Skin epidermis (tissue), 12 donors: ENCODE data around the gene OR11L1.

Experiments
- H3K27ac ChIP-seq, 21 experiments: fragments of 200-600 bp; sonication (generic) in 11 of 21; one replicate each; pipeline ENCODE4 v1.5.0; 2020; ENCODE audit warnings: mild to moderate bottlenecking in 3 of 21, inconsistent platforms in 2 of 21, moderate library complexity in 2 of 21
- H3K4me3 ChIP-seq, 7 experiments: fragments of 200-600 bp; sonication (generic) in 2 of 7; one replicate each; pipeline ENCODE4 v1.5.0; 2020; ENCODE audit warnings: inconsistent platforms in 2 of 7, mild to moderate bottlenecking in 2 of 7, moderate library complexity in 1 of 7

Gene OR11L1

DNA sequence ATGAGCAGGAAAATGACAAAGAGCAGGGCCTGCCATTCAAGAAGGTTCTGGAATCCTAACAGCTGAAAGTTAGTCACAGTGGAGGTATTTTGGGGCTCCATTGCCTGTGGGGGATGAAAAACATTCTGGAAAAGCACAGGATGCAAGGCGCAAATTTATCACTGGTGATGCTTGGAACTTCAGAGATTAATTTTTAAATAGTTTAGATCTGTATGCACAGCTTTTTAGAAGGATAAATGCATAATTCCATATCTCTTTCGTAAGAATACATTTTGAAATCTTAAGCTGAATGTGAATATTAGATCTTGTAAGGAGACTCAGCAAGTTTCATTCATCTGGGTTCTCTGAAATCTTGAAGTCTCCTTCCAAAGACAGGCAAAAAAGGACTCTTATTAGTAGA lies at the start of gene OR11L1:
Gene OR11L1, minus strand, starts transcription at position 101 of the 400 bp plus-strand sequence. Its CDS starts 0 bp downstream, at position 101.
- no peak within 1 kb of the TSS for H3K4me3 ChIP-seq
- H3K27ac ChIP-seq, result no peak within 1 kb of the TSS

GRCh38 chr1:247884797-247885413 lies 43.2 kb upstream of the OR11L1 start:
- Histone ChIP-seq H3K4me3 (no peak overlapping the region), H3K27ac (no peak overlapping the region)

DNA sequence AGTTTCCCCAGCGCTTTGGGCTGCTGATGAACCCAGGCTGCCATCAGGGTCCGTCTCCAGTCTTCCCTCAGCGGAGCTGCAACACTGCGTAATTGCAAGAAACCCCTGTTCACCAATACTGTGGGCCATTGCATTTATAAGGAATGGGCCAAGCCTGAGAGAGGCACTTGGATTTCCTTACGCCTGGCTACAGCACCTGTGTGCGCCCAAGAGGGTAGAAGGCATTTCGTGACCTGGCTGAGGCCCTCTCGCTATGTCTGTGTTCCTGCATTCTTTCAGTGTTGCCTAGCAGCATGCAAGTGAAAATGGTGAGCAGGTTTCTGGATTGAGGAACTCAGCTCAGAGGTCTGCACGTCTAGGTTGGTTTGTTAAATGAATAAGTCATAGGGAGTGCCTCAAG lies 41.6 kb upstream of the OR11L1 start:
- H3K4me3 ChIP-seq, result no peak overlapping the region
- H3K27ac ChIP-seq, result no peak overlapping the region

DNA sequence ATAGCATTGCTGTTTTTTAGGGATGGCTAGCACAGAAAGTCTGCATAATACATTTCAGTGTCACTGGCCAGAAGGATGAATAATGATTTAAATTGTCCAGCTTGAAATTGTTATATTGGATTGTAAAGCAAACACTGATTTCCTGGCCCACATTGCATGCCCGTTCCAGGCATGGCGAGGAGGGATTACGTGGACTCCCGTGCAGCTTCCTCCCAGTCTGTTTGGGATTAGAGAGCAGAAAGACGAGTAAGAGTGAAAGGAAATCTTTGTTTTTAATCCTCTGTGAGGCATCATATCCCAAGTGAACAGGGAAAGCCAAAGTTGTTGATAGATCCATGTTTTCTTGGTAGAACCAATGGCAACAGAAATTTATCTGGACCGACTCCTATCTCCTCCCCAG lies 23.7 kb upstream of the OR11L1 start:
- H3K4me3 ChIP-seq, result no peak overlapping the region
- H3K27ac ChIP-seq, result no peak overlapping the region

- Histone ChIP-seq H3K4me3 (no peak overlapping the region), H3K27ac (no peak overlapping the region)
Measured at GRCh38 chr1:247864644-247865043, 22.9 kb upstream of the OR11L1 start.

GRCh38 chr1:247862756-247863155 lies 21.1 kb upstream of the OR11L1 start:
- H3K27ac ChIP-seq, result no peak overlapping the region
- no peak overlapping the region for H3K4me3 ChIP-seq

DNA sequence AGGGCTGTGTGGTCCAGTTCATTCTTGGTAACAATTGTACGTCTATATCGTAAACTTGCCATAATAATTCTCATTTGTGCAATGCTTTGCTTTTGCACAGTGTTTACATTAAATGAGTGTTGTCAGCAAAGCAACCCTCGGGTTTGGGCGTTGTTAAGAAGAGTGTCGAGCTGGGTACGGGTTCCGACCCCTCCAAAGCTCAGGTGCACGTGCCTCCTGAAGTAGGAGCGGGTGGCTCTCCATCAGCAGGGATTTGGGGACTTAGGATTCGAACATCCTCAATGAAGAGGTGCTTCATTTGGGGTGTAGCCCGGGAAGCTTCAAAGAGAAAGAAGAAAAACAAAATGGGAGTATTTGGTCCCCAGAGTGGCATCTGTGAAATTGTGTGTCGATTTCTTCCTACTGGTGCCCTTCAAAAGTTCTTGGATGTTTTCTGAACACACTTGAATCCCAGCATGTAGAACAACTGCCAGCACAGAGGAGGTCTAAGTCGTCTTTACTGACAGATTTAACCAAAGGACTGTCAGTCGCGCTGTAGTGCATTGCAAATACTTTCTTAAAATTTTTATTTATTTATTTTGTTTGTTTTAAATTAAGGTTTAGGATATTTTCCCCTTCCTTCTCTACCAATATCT lies 16.4 kb upstream of the OR11L1 start:
- Histone ChIP-seq H3K4me3 (peak overlapping the region in 5 of 7 experiments; percentile 36 to 53 (median 48)), H3K27ac (no peak overlapping the region)

GRCh38 chr1:247857069-247857984 lies 15.6 kb upstream of the OR11L1 start, which contains the start of gene TRIM58:
Gene TRIM58 (plus strand): TSS chr1:247857187. CDS start chr1:247857247, 60 bp downstream.
- peak within 1 kb of the TSS; percentile 25 to 53 (median 48) for H3K4me3 ChIP-seq
- H3K27ac ChIP-seq, result no peak within 1 kb of the TSS

DNA sequence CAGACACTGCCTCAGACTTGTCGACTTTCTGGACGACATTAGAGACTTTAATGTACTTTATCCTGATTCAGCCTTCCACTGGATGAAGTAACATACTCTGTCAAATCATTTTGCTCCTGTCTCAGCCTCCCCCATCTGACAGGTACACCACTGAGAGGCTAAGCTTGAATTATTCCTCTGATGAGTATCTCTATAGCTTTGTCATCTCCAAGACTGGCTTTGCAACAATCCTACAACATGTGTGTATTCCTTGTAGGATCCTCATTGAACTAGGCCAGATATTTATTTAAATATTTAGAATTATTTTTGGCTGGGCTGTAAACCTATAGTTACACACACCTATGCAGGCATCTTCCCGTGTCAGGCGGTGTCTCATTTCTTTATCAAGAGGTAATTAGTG lies 14.2 kb upstream of the OR11L1 start:
- H3K27ac ChIP-seq, result no peak overlapping the region
- H3K4me3 ChIP-seq, result no peak overlapping the region

GRCh38 chr1:247854899-247855545 lies 13.3 kb upstream of the OR11L1 start:
- Histone ChIP-seq H3K4me3 (no peak overlapping the region), H3K27ac (no peak overlapping the region)

- H3K27ac ChIP-seq, result no peak overlapping the region
Measured at GRCh38 chr1:247849616-247850015, 7.9 kb upstream of the OR11L1 start.

DNA sequence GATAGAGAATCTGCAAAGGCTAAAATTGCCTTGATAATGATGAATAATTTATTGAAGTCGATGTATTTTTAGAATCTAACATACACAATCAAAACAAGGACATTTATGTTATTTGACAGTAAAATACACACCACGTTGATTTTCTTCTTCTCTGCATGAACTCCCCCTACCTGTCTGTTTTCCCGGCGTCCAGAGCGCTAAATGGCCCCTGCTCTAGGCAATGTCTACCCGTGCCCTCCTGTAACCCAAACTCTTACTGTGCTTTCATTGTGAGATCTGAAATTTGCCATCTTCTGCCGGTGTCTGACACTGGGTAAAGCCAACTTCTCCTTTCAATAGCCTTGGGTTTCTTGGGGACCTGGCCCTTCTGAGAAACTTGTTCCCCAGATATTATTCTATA lies 6.7 kb upstream of the OR11L1 start:
- no peak overlapping the region for H3K4me3 ChIP-seq
- no peak overlapping the region for H3K27ac ChIP-seq

More at GRCh38 chr1:247849616-247850015, 7.9 kb upstream of the OR11L1 start:
- H3K4me3 ChIP-seq, result no peak overlapping the region

- H3K4me3 ChIP-seq, result no peak overlapping the region
- H3K27ac ChIP-seq, result no peak overlapping the region
Measured at GRCh38 chr1:247845693-247846017, 4.0 kb upstream of the OR11L1 start.

- H3K4me3 ChIP-seq, result no peak overlapping the region
- H3K27ac ChIP-seq, result no peak overlapping the region
Measured at GRCh38 chr1:247845011-247845692, 3.5 kb upstream of the OR11L1 start.

DNA sequence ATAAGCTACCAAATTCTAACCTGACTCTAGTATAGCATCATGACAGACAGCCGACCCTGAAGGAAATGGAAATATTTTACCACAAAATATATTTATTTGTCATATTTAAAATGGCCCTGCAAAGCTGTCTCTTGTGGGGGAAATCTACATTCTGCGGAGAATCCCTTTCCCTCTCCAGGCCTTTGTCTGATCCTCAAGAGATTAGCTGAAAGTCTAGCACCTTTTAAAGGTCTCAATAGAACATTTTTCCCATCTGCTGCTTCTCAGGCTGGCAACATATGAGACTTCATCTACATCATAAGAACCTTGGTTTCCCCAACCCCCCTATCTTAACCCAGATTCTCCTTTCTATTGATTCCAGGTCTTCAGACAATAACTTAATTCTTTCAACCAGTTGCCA lies 1.7 kb upstream of the OR11L1 start:
- Histone ChIP-seq H3K27ac (no peak overlapping the region), H3K4me3 (no peak overlapping the region)

DNA sequence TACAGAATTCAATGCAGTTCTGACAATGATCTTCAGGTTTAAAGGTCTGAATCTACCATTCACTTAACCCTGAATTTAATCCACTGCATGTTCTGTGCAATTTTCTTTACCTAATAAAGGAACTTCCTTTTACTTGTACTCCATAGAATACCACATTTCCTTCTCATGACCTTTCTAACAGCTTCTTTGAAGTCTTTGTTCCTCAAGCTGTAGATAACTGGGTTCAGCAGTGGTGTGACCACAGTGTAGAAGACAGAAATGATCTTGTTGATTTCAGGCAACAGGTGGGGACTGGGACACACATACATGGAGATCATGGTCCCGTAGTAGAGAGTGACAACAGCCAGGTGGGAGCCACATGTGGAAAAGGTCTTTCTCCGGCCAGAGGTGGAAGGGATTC lies 878 bp downstream of the OR11L1 start:
- no peak overlapping the region for H3K27ac ChIP-seq
- no peak overlapping the region for H3K4me3 ChIP-seq

- Histone ChIP-seq H3K27ac (no peak overlapping the region), H3K4me3 (no peak overlapping the region)
Measured at GRCh38 chr1:247833601-247834000, 8.1 kb downstream of the OR11L1 start.

- H3K27ac ChIP-seq, result no peak overlapping the region
- H3K4me3 ChIP-seq, result no peak overlapping the region
Measured at GRCh38 chr1:247829656-247830055, 12.0 kb downstream of the OR11L1 start.

DNA sequence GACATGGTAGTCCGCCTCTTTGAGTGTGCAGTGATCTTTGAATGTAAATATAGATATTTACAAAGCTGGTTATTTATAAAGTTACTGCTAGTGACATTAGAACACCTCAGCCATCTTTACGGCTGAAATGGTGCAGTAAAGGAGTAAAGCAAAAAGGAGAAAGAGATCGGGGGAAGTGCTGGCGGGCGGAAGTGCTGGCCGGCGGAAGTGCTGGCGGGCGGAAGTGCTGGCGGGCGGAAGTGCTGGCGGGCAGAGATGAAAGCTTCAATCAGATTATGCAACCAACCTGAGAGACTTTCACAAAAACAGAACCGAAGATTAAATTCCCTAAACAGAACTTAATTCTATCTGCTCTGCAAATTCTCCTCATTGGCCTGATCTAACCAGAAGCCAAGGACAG lies 16.3 kb downstream of the OR11L1 start:
- H3K4me3 ChIP-seq, result no peak overlapping the region
- H3K27ac ChIP-seq, result no peak overlapping the region

DNA sequence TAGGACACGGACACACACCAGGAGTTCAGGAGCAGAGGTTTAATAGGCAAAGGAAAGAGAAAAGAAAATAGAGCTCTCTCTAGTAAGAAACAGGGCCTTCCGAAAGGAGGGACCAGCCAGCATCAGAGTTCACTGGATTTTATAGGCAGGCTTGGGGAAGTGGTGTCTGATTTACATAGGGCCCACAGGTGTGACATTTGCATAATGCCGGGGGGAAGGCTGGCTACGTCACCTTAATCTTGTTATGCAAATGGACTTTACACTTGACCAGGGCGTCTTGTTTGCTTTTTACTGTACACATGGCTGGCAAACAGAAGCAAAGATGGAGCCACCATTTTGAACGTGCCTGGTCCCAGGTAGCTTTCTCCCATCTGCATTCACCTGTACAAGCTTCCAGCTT lies 17.7 kb downstream of the OR11L1 start, which contains the start of gene OR14A16:
Gene OR14A16, minus strand, starts transcription at position 97 of the 400 bp plus-strand sequence. CDS start 8,390 bp downstream, outside the sequence.
- Histone ChIP-seq H3K27ac (no peak within 1 kb of the TSS), H3K4me3 (no peak within 1 kb of the TSS)
